ENCODE data around the gene LMTK2. TPM values are rescaled to one million over a fixed set of nuclear protein-coding genes. Genes with fewer than 3 reads are reported as not detected.

Gene LMTK2
- total RNA-seq, 2 donors from 2014 or later: 17.1 to 17.6 TPM

GRCh38 chr7:98236355-98237185 lies 129.9 kb downstream of the LMTK2 start:
- no peak overlapping the region for H3K27ac ChIP-seq
- ATAC-seq (ENCODE audit: insufficient number of reproducible peaks, low FRiP score, low read depth) (no peak), DNase-seq (ENCODE audit: low spot score) (no peak)
- H3K4me1 ChIP-seq (ENCODE audit: control insufficient read depth in 1 of 2, low read depth in 2 of 2): no peaks in the 10 kb centered on the region
- TF ChIP-seq CTCF (IDR thresholded peaks at IDR 0.05): no peak
- no peak overlapping the region for H3K4me3 ChIP-seq
- H3K27me3 ChIP-seq (replicated peaks; ENCODE audit: insufficient read depth): no peaks in the 10 kb centered on the region
- peaks cover 35% of the 10 kb centered on the region for H3K36me3 ChIP-seq
- no peaks in the 10 kb centered on the region for H3K9me3 ChIP-seq

- H3K36me3 ChIP-seq: peaks cover 38% of the 10 kb centered on the region
- DNase-seq (ENCODE audit: low spot score): no peak
- H3K27ac ChIP-seq: no peak overlapping the region
- H3K9me3 ChIP-seq: no peaks in the 10 kb centered on the region
- H3K4me1 ChIP-seq (ENCODE audit: control insufficient read depth in 1 of 2, low read depth in 2 of 2): no peaks in the 10 kb centered on the region
- no peaks in the 10 kb centered on the region for H3K27me3 ChIP-seq (replicated peaks; ENCODE audit: insufficient read depth)
- TF ChIP-seq CTCF (IDR thresholded peaks at IDR 0.05): no peak
- ATAC-seq (ENCODE audit: insufficient number of reproducible peaks, low FRiP score, low read depth): no peak
- H3K4me3 ChIP-seq: no peak overlapping the region
Observed at GRCh38 chr7:98238076-98238475, 131.4 kb downstream of the LMTK2 start.

GRCh38 chr7:98238976-98239375 lies 132.3 kb downstream of the LMTK2 start:
- Histone ChIP-seq H3K27ac (no peak overlapping the region), H3K9me3 (no peaks in the 10 kb centered on the region), H3K27me3 (replicated peaks; ENCODE audit: insufficient read depth) (no peaks in the 10 kb centered on the region), H3K4me1 (ENCODE audit: control insufficient read depth in 1 of 2, low read depth in 2 of 2) (no peaks in the 10 kb centered on the region), H3K36me3 (peaks cover 32% of the 10 kb centered on the region), H3K4me3 (no peak overlapping the region)
- DNase-seq (ENCODE audit: low spot score) (no peak), ATAC-seq (ENCODE audit: insufficient number of reproducible peaks, low FRiP score, low read depth) (no peak)
- TF ChIP-seq CTCF (IDR thresholded peaks at IDR 0.05): no peak

GRCh38 chr7:98240961-98241673 lies 134.5 kb downstream of the LMTK2 start:
- Histone ChIP-seq H3K36me3 (peaks cover 32% of the 10 kb centered on the region), H3K4me1 (ENCODE audit: control insufficient read depth in 1 of 2, low read depth in 2 of 2) (no peaks in the 10 kb centered on the region), H3K27ac (no peak overlapping the region), H3K4me3 (no peak overlapping the region), H3K9me3 (no peaks in the 10 kb centered on the region), H3K27me3 (replicated peaks; ENCODE audit: insufficient read depth) (no peaks in the 10 kb centered on the region)
- ATAC-seq (ENCODE audit: insufficient number of reproducible peaks, low FRiP score, low read depth): no peak
- no peak for DNase-seq (ENCODE audit: low spot score)
- peak; percentile 39 for TF ChIP-seq CTCF (IDR thresholded peaks at IDR 0.05)

- peaks cover 32% of the 10 kb centered on the region for H3K36me3 ChIP-seq
- no peak for DNase-seq (ENCODE audit: low spot score)
- H3K27ac ChIP-seq: no peak overlapping the region
Observed at GRCh38 chr7:98241674-98242241, 135.1 kb downstream of the LMTK2 start.

More at GRCh38 chr7:98241674-98242241, 135.1 kb downstream of the LMTK2 start:
- H3K27me3 ChIP-seq (replicated peaks; ENCODE audit: insufficient read depth): no peaks in the 10 kb centered on the region
- no peak for TF ChIP-seq CTCF (IDR thresholded peaks at IDR 0.05)
- ATAC-seq (ENCODE audit: insufficient number of reproducible peaks, low FRiP score, low read depth): no peak
- H3K4me1 ChIP-seq (ENCODE audit: control insufficient read depth in 1 of 2, low read depth in 2 of 2): no peaks in the 10 kb centered on the region
- no peaks in the 10 kb centered on the region for H3K9me3 ChIP-seq
- H3K4me3 ChIP-seq: no peak overlapping the region

All from thoracic aorta (tissue), 2 donors.